ENCODE measurements around the gene RALGDS. TPM values are rescaled to one million over a fixed set of nuclear protein-coding genes. Genes with fewer than 3 reads are reported as not detected.

RALGDS gene
- total RNA-seq, 4 donors from 2014 or later: 44.8 to 53.0 (median 49.8) TPM

DNA sequence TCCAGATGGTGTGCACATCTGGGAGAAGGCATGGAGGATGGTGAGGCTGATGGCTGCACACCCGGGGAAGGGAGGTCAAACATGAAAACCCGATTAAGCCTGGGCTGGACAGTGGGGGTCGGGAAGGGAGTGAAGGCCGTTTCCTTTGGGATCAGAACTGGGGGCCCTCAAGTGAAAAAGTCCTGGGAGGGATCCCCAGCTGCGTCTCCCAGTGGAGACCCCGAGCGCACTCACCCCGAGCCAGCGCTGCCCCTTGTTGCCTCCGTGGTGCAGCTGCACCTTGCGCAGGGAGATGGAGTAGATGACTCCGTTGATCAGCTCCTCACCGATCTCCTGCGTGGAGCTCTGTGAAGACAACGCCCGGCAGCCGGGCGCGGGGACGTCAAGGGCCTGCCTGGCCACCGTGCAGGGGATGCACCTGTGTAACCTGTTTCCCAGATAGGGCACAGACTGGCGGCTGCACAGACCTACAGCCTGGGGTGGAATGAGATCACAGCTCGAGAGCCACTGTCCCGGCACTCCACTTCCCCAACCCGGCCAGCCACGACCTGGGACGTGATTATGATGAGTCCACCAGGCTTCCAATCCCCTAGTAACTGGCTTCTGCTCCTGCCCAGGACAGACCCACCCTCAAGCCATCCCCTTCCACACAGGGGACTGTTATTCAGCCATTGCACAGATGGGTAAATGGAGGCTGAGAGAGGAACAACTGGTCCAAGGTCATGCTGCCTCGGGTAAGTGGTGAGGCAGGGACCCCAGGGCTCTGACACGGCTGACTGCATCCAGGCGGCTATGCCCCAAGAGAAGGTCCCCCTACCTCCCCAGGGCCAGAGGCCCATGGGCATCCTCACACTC lies 9.0 kb downstream of the RALGDS start:
- Histone ChIP-seq H3K27me3 (no peaks in the 10 kb centered on the region), H3K4me3 (no peak overlapping the region), H3K9me3 (no peaks in the 10 kb centered on the region), H3K27ac (peak overlapping the region in 3 of 4 donors; percentile 77 to 79 (median 78)), H3K4me1 (peaks cover 0 to 55% (median 47%) of the 10 kb centered on the region in 3 donors), H3K36me3 (peaks cover 0 to 51% of the 10 kb centered on the region in 2 donors)
- no peak for ATAC-seq
- no CpG with 5 or more reads among the region's 30 CpGs for WGBS, 2 donors (ENCODE audit: low coverage in 1 of 2)
- TF ChIP-seq, protein P1, sequence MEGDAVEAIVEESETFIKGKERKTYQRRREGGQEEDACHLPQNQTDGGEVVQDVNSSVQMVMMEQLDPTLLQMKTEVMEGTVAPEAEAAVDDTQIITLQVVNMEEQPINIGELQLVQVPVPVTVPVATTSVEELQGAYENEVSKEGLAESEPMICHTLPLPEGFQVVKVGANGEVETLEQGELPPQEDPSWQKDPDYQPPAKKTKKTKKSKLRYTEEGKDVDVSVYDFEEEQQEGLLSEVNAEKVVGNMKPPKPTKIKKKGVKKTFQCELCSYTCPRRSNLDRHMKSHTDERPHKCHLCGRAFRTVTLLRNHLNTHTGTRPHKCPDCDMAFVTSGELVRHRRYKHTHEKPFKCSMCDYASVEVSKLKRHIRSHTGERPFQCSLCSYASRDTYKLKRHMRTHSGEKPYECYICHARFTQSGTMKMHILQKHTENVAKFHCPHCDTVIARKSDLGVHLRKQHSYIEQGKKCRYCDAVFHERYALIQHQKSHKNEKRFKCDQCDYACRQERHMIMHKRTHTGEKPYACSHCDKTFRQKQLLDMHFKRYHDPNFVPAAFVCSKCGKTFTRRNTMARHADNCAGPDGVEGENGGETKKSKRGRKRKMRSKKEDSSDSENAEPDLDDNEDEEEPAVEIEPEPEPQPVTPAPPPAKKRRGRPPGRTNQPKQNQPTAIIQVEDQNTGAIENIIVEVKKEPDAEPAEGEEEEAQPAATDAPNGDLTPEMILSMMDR (IDR thresholded peaks at IDR 0.05): no peak
- no peak for TF ChIP-seq EP300 (IDR thresholded peaks at IDR 0.05)
- TF ChIP-seq POLR2A (IDR thresholded peaks at IDR 0.05): no peak
- no peak for TF ChIP-seq POLR2AphosphoS5 (IDR thresholded peaks at IDR 0.05)

DNA sequence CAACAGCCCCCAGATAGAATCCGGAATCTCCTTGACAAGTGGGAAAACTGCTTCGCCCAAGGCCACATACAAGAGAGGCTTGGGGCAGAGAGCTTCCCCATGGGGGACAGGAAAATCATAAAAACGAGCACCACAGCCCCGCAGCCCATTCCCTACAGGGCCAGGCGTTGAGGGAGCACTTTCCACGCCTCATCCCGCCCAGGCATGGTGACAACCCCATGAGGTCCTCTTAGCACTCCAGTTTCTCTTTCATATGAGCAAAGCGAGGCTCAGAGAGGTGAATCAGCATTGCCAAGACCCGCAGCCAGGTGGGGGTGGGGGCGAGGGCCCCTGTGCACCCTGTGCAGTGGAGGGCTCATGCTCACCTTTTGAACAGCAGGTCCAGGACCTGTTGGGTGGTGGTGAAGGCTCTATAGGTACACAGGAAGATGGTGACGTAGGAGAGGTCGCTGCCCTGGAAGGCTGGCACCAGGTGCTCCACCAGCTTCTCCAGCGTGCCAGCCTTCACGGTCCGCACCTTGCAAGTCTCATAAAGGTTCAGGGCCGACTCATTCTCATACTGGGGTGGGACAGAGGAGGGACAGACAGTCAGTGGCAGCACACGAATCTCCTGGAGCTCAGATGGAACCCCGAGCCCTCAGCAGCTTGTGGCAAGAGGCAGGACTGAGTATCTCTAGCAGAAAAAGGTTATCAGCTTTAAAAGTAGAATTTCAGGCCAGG lies 10.9 kb downstream of the RALGDS start:
- peaks cover 0 to 71% of the 10 kb centered on the region in 2 donors for H3K36me3 ChIP-seq
- H3K4me1 ChIP-seq: peaks cover 0 to 36% (median 29%) of the 10 kb centered on the region in 3 donors
- no peaks in the 10 kb centered on the region for H3K9me3 ChIP-seq
- no peaks in the 10 kb centered on the region for H3K27me3 ChIP-seq
- H3K27ac ChIP-seq: no peak overlapping the region
- WGBS, 2 donors (ENCODE audit: low coverage in 1 of 2): 90 to 92% methylated on average over 2 of the region's 18 CpGs
- no peak overlapping the region for H3K4me3 ChIP-seq
- no peak for ATAC-seq
- TF ChIP-seq EP300 (IDR thresholded peaks at IDR 0.05): no peak
- no peak for TF ChIP-seq POLR2A (IDR thresholded peaks at IDR 0.05)
- TF ChIP-seq, protein P1 (IDR thresholded peaks at IDR 0.05): no peak
- no peak for TF ChIP-seq POLR2AphosphoS5 (IDR thresholded peaks at IDR 0.05)

- ATAC-seq: no peak
- Histone ChIP-seq H3K27me3 (no peaks in the 10 kb centered on the region), H3K9me3 (no peaks in the 10 kb centered on the region), H3K36me3 (peaks cover 0 to 81% of the 10 kb centered on the region in 2 donors), H3K4me3 (no peak overlapping the region), H3K27ac (no peak overlapping the region), H3K4me1 (peaks cover 0 to 26% (median 18%) of the 10 kb centered on the region in 3 donors)
- no CpG with 5 or more reads among the region's 19 CpGs for WGBS, 2 donors (ENCODE audit: low coverage in 1 of 2)
- TF ChIP-seq EP300 (IDR thresholded peaks at IDR 0.05) (no peak), POLR2A (IDR thresholded peaks at IDR 0.05) (no peak), POLR2AphosphoS5 (IDR thresholded peaks at IDR 0.05) (no peak)
- TF ChIP-seq, protein P1 (IDR thresholded peaks at IDR 0.05): no peak
Measured at GRCh38 chr9:133108794-133109641, 12.0 kb downstream of the RALGDS start.

DNA sequence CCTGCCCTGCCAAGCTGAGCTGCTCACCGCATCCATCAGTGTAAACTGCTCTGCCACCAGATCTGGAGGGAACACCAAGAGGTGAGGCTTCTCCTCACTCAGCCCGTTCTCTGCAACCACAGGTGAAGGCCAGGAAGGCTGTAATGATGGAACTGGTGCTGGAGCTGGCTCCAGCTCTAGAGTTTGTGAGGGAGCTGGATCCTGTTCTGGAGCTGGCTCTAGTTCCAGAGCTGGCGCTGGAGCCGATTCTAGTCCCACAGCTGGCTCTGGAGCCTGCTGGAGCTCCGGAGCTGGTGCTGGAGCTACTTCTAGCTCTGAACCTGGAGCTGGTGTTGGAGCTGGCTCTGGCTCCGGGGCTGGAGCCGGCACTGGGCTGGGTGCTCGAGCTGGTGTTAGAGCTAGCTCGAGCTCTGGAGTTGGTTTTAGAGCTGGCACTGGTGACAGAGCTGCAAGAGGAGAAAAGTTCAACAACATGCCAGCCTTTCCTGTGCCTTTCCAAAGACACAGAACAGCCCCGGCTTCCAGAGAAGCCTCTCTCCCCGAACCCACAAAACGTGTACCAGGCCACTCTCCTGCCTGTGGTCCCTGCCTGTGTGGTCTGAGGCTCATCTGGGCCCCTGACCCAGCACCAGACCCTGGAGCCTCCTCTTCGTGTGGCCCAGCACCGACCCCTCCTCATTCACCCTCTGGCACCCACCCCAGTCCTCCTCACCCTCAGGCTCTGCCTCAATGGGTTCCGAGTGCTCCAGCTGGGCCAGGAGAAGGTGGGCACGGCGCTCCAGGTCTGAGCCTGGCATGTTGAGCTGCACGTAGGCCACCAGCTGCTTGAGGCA lies 12.9 kb downstream of the RALGDS start:
- peaks cover 0 to 90% of the 10 kb centered on the region in 2 donors for H3K36me3 ChIP-seq
- ATAC-seq: no peak
- 90% methylated on average over 2 of the region's 18 CpGs for WGBS, 2 donors (ENCODE audit: low coverage in 1 of 2)

More for the DNA sequence above, 12.9 kb downstream of the RALGDS start:
- no peaks in the 10 kb centered on the region for H3K27me3 ChIP-seq
- H3K4me3 ChIP-seq: no peak overlapping the region
- H3K27ac ChIP-seq: no peak overlapping the region
- H3K4me1 ChIP-seq: peaks cover 0 to 26% (median 10%) of the 10 kb centered on the region in 3 donors
- TF ChIP-seq, protein P1 (IDR thresholded peaks at IDR 0.05): no peak
- TF ChIP-seq POLR2AphosphoS5 (IDR thresholded peaks at IDR 0.05) (no peak), POLR2A (IDR thresholded peaks at IDR 0.05) (no peak), EP300 (IDR thresholded peaks at IDR 0.05) (no peak)
- H3K9me3 ChIP-seq: no peaks in the 10 kb centered on the region

Measured in gastroesophageal sphincter (tissue), 4 donors.